Spleen (tissue), 11 donors: ENCODE measurements around the gene ADD1. TPM values are rescaled to one million over a fixed set of nuclear protein-coding genes. Genes with fewer than 3 reads are reported as not detected.

Experiments used
- DNase-seq: peaks from one replicate; pipeline ENCODE4 v3.0.0-alpha.2; 2020
- H3K27ac ChIP-seq, 8 donors: fragments of 200-600 bp; sonication (generic) in 7 of 8; 1 replicate in 4 of 8; 2 replicates in 4 of 8; pipeline versions ENCODE4 v1.5.0 to v1.8.0; 2016 to 2021; ENCODE audit warnings: inconsistent platforms in 4 of 8, mild to moderate bottlenecking in 4 of 8, moderate library complexity in 1 of 8
- H3K27me3 ChIP-seq, 7 donors: fragments of 200-600 bp; sonication (generic) in 6 of 7; replicated peaks in 1 of 7; 1 replicate in 4 of 7; 2 replicates in 3 of 7; pipeline versions ENCODE4 v1.5.0 to v1.8.0; 2016 to 2021; ENCODE audit warnings: inconsistent platforms in 3 of 7, mild to moderate bottlenecking in 1 of 7
- H3K36me3 ChIP-seq, 6 donors: fragments of 200-600 bp; sonication (generic) in 5 of 6; 1 replicate in 4 of 6; 2 replicates in 2 of 6; pipeline versions ENCODE4 v1.5.0 to v1.8.0; 2016 to 2021; ENCODE audit warnings: inconsistent platforms in 2 of 6
- H3K4me1 ChIP-seq, 6 donors: fragments of 200-600 bp; sonication (generic) in 5 of 6; 1 replicate in 3 of 6; 2 replicates in 3 of 6; pipeline versions ENCODE4 v1.5.0 to v1.8.0; 2016 to 2021; ENCODE audit warnings: inconsistent platforms in 3 of 6
- H3K4me3 ChIP-seq, 8 donors: fragments of 200-600 bp; sonication (generic) in 7 of 8; 1 replicate in 4 of 8; 2 replicates in 4 of 8; pipeline versions ENCODE4 v1.5.0 to v1.8.0; 2016 to 2021; ENCODE audit warnings: inconsistent platforms in 4 of 8, mild to moderate bottlenecking in 4 of 8, moderate library complexity in 2 of 8
- H3K9me3 ChIP-seq, 8 donors: fragments of 200-600 bp; sonication (generic) in 7 of 8; 1 replicate in 4 of 8; 2 replicates in 4 of 8; pipeline versions ENCODE4 v1.5.0 to v1.8.0; 2016 to 2021; ENCODE audit warnings: inconsistent platforms in 4 of 8
- POLR2A ChIP-seq, 3 donors: fragments of 450-650 bp; IDR thresholded peaks; one replicate each; pipeline ENCODE4 v1.5.1; 2017; ENCODE audit warnings: antibody characterized with exemption in 3 of 3, mild to moderate bottlenecking in 1 of 3
- POLR2AphosphoS5 ChIP-seq, 3 donors: sonication (generic); formaldehyde crosslinking; IDR thresholded peaks; one replicate each; pipeline ENCODE4 v1.5.1; 2017; ENCODE audit warnings: antibody characterized with exemption in 3 of 3
- WGBS, 5 donors: extraction: QIAGEN DNeasy Blood & Tissue Kit in 3 of 5; methylation state at CpG; one replicate each; pipeline versions ENCODE4 v1.1.5 to v1.1.7; 2013 to 2018; 5-methylcytosine and 5-hydroxymethylcytosine counted together
- intact Hi-C: fragments of 100-400 bp; cut with DNase I; formaldehyde crosslinking; loops from one replicate; pipeline ENCODE4 v1.15.0; 2023; ENCODE audit warnings: low total_unique reads
- polyA plus RNA-seq, 3 donors: library from polyadenylated mRNA; stranded (reverse); fragments of 200-250 nt; gene quantifications; one replicate each; pipeline ENCODE4 v1.2.1, GENCODE V29; 2013
- total RNA-seq, 7 donors: library from RNA; depleted of rRNA in 3 of 7; stranded (reverse); fragments of >200 nt in 3 of 7; fragmentation: NEBNext Ultra II Directional in 4 of 7; extraction: Animal tissue kit (Norgen Biotek cat#: 25700) in 4 of 7; gene quantifications; one replicate each; pipeline versions ENCODE4 v1.1.0 to v1.2.1, GENCODE V29; 2016 to 2021
- TF ChIP-seq, protein P1 (sequence below), 11 experiments: fragments of 200-600 bp in 7 of 11; fragments of 450-650 bp in 4 of 11; sonication (generic) in 4 of 11; IDR thresholded peaks in 8 of 11; conservative IDR thresholded peaks in 3 of 11; 1 replicate in 7 of 11; 2 replicates in 4 of 11; pipeline versions ENCODE4 v1.4.0 to v1.8.0; 2016 to 2021; ENCODE audit warnings: antibody characterized with exemption in 11 of 11, inconsistent platforms in 4 of 11, mild to moderate bottlenecking in 1 of 11
- donor health status: healthy with polysubstance abuse.
- donor health status: DM: no; HTN: no; CAD: no; lungs with moderate emphysema.
- donor health status: DM: no; HTN: no; CAD: no.
- donor health status: Bipolar disorder and iron deficiency.
- donor health status: healthy.
- donor health status: DM: no; HTN: no; CAD: no.
- donor health status: DM: yes; HTN: yes; CAD: no.

Gene ADD1
- total and polyA plus RNA-seq, 10 donors = 175 to 348 (median 265) TPM

DNA sequence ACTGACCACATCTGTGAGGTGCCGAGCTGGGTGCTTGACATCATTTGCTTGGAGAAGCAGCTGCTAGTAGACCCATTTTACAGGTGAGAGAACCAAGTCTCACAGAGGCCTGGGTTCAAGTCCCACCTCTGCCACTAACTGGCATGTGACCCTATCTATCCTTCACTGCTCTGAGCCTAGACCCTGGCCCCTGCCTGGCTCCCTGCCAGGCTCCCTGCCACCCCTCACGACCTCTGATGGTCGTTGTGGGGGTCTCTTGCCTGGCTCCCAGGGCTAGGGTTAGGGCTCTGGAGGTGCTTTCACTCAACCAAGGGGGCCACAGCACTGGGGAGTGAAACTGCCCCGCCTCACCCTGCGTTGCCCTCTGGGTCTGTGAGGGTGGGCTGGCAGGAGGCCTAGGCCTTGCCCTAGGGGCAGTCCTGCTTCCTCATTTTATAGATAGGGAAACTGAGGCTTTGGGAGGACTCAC, 7.2 kb upstream of the ADD1 start:
- DNase-seq = no peak
- peak overlapping the region; percentile 67 to 93 (median 84) for H3K27ac ChIP-seq
- WGBS, 5 donors = 65 to 87% (median 70%) methylated on average over 3 to 5 of the region's 5 CpGs

GRCh38 chr4:2837110-2837903, 6.3 kb upstream of the ADD1 start:
- Histone ChIP-seq H3K4me1 (peaks cover 57 to 96% (median 76%) of the 10 kb centered on the region in 6 donors), H3K4me3 (peak overlapping the region in 5 of 8 donors; percentile 4 to 54 (median 16)), H3K27ac (peak overlapping the region; percentile 67 to 93 (median 84)), H3K9me3 (no peaks in the 10 kb centered on the region), H3K36me3 (peaks cover 0 to 49% (median 36%) of the 10 kb centered on the region in 6 donors), H3K27me3 (no peaks in the 10 kb centered on the region)
- 58 to 68% (median 63%) methylated on average over 18 to 20 of the region's 20 CpGs for WGBS, 5 donors
- peak in 2 of 3 donors; percentile 54 to 72 for TF ChIP-seq POLR2AphosphoS5 (IDR thresholded peaks at IDR 0.05)
- TF ChIP-seq, protein P1, sequence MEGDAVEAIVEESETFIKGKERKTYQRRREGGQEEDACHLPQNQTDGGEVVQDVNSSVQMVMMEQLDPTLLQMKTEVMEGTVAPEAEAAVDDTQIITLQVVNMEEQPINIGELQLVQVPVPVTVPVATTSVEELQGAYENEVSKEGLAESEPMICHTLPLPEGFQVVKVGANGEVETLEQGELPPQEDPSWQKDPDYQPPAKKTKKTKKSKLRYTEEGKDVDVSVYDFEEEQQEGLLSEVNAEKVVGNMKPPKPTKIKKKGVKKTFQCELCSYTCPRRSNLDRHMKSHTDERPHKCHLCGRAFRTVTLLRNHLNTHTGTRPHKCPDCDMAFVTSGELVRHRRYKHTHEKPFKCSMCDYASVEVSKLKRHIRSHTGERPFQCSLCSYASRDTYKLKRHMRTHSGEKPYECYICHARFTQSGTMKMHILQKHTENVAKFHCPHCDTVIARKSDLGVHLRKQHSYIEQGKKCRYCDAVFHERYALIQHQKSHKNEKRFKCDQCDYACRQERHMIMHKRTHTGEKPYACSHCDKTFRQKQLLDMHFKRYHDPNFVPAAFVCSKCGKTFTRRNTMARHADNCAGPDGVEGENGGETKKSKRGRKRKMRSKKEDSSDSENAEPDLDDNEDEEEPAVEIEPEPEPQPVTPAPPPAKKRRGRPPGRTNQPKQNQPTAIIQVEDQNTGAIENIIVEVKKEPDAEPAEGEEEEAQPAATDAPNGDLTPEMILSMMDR (IDR thresholded peaks at IDR 0.05 in 8 of 11, conservative IDR thresholded peaks at IDR 0.05 in 3 of 11) = no peak
- intact Hi-C loops = no loop called here
- DNase-seq = no peak

More for the DNA sequence above, 7.2 kb upstream of the ADD1 start:
- intact Hi-C loops = no loop called here
- peaks cover 57 to 96% (median 82%) of the 10 kb centered on the region in 6 donors for H3K4me1 ChIP-seq
- H3K27me3 ChIP-seq = no peaks in the 10 kb centered on the region
- no peaks in the 10 kb centered on the region for H3K9me3 ChIP-seq
- H3K4me3 ChIP-seq = no peak overlapping the region
- peaks cover 0 to 58% (median 45%) of the 10 kb centered on the region in 6 donors for H3K36me3 ChIP-seq
- TF ChIP-seq POLR2A (IDR thresholded peaks at IDR 0.05) = no peak
- TF ChIP-seq, protein P1 (IDR thresholded peaks at IDR 0.05 in 8 of 11, conservative IDR thresholded peaks at IDR 0.05 in 3 of 11) = no peak
- peak in 2 of 3 donors; percentile 50 to 73 for TF ChIP-seq POLR2AphosphoS5 (IDR thresholded peaks at IDR 0.05)

- TF ChIP-seq POLR2A (IDR thresholded peaks at IDR 0.05) = no peak
- TF ChIP-seq POLR2AphosphoS5 (IDR thresholded peaks at IDR 0.05) = peak; percentile 52 to 90 (median 61)
- Histone ChIP-seq H3K4me3 (peak overlapping the region in 5 of 8 donors; percentile 4 to 54 (median 16)), H3K27ac (peak overlapping the region; percentile 67 to 93 (median 84)), H3K36me3 (peaks cover 0 to 42% (median 30%) of the 10 kb centered on the region in 6 donors), H3K9me3 (no peaks in the 10 kb centered on the region), H3K4me1 (peaks cover 61 to 96% (median 76%) of the 10 kb centered on the region in 6 donors), H3K27me3 (no peaks in the 10 kb centered on the region)
- 15 to 32% (median 20%) methylated on average over 8 of the region's 8 CpGs for WGBS, 5 donors
- intact Hi-C loops = no loop called here
- peak; percentile 94 for DNase-seq
Observed at GRCh38 chr4:2837904-2838496, 5.6 kb upstream of the ADD1 start.

- no peak for DNase-seq
- H3K4me1 ChIP-seq = peaks cover 54 to 89% (median 67%) of the 10 kb centered on the region in 6 donors
- no peak for TF ChIP-seq POLR2A (IDR thresholded peaks at IDR 0.05)
- TF ChIP-seq, protein P1 (IDR thresholded peaks at IDR 0.05 in 8 of 11, conservative IDR thresholded peaks at IDR 0.05 in 3 of 11) = no peak
- TF ChIP-seq POLR2AphosphoS5 (IDR thresholded peaks at IDR 0.05) = no peak
- no peaks in the 10 kb centered on the region for H3K27me3 ChIP-seq
- intact Hi-C loops = no loop called here
- no peaks in the 10 kb centered on the region for H3K9me3 ChIP-seq
- 91 to 98% (median 97%) methylated on average over 3 of the region's 3 CpGs for WGBS, 5 donors
- H3K36me3 ChIP-seq = peaks cover 0 to 31% (median 20%) of the 10 kb centered on the region in 6 donors
- no peak overlapping the region for H3K4me3 ChIP-seq
- H3K27ac ChIP-seq = peak overlapping the region; percentile 67 to 93 (median 84)
Observed at GRCh38 chr4:2839060-2839459, 4.6 kb upstream of the ADD1 start.
